ENCODE data around the gene OPHN1.
"Not testable (repeated sequence)": the region's sequence is repeated elsewhere in the genome, so short reads cannot be mapped to it uniquely, and the experiment has no call there.

OPHN1 gene

GRCh38 chrX:68421636-68422035 lies 11.7 kb downstream of the OPHN1 start:
- no peak for DNase-seq (ENCODE audit: low spot score)

- no peak for DNase-seq (ENCODE audit: low spot score)
These were observed 12.7 kb downstream of the OPHN1 start for GRCh38 chrX:68420559-68420958.

GRCh38 chrX:68419975-68420374 lies 13.3 kb downstream of the OPHN1 start:
- no peak for DNase-seq (ENCODE audit: low spot score)

GRCh38 chrX:68417651-68418050 lies 15.6 kb downstream of the OPHN1 start:
- DNase-seq (ENCODE audit: low spot score): no peak

- no peak for DNase-seq (ENCODE audit: low spot score)
These were observed 16.7 kb downstream of the OPHN1 start for GRCh38 chrX:68416592-68416991.

- no peak for DNase-seq (ENCODE audit: low spot score)
These were observed 18.0 kb downstream of the OPHN1 start for GRCh38 chrX:68415316-68415715.

- DNase-seq (ENCODE audit: low spot score): no peak
These were observed 20.0 kb downstream of the OPHN1 start for GRCh38 chrX:68413254-68413653.

- no peak for DNase-seq (ENCODE audit: low spot score)
These were observed 21.6 kb downstream of the OPHN1 start for GRCh38 chrX:68411729-68412128.

GRCh38 chrX:68409194-68409593 lies 24.1 kb downstream of the OPHN1 start:
- DNase-seq (ENCODE audit: low spot score): no peak

- no peak for DNase-seq (ENCODE audit: low spot score)
These were observed 29.8 kb downstream of the OPHN1 start for GRCh38 chrX:68403522-68403921.

GRCh38 chrX:68403038-68403437 lies 30.3 kb downstream of the OPHN1 start:
- DNase-seq (ENCODE audit: low spot score): no peak

GRCh38 chrX:68402094-68402493 lies 31.2 kb downstream of the OPHN1 start:
- no peak for DNase-seq (ENCODE audit: low spot score)

GRCh38 chrX:68398291-68398690 lies 35.0 kb downstream of the OPHN1 start:
- no peak for DNase-seq (ENCODE audit: low spot score)

GRCh38 chrX:68396953-68397352 lies 36.3 kb downstream of the OPHN1 start:
- DNase-seq (ENCODE audit: low spot score): no peak

- DNase-seq (ENCODE audit: low spot score): not testable (repeated sequence)
These were observed 43.8 kb downstream of the OPHN1 start for GRCh38 chrX:68389419-68389960.

- DNase-seq (ENCODE audit: low spot score): no peak
These were observed 45.5 kb downstream of the OPHN1 start for GRCh38 chrX:68387776-68388175.

- no peak for DNase-seq (ENCODE audit: low spot score)
These were observed 49.8 kb downstream of the OPHN1 start for GRCh38 chrX:68383540-68383939.

- not testable (repeated sequence) for DNase-seq (ENCODE audit: low spot score)
These were observed 55.7 kb downstream of the OPHN1 start for GRCh38 chrX:68377579-68377978.

- DNase-seq (ENCODE audit: low spot score): no peak
These were observed 56.9 kb downstream of the OPHN1 start for GRCh38 chrX:68376373-68376772.

GRCh38 chrX:68375803-68376202 lies 57.5 kb downstream of the OPHN1 start:
- DNase-seq (ENCODE audit: low spot score): no peak

- no peak for DNase-seq (ENCODE audit: low spot score)
These were observed 60.6 kb downstream of the OPHN1 start for GRCh38 chrX:68372665-68373064.

- DNase-seq (ENCODE audit: low spot score): no peak
These were observed 63.7 kb downstream of the OPHN1 start for GRCh38 chrX:68369559-68369958.

- no peak for DNase-seq (ENCODE audit: low spot score)
These were observed 68.0 kb downstream of the OPHN1 start for GRCh38 chrX:68365341-68365740.

GRCh38 chrX:68363984-68364383 lies 69.3 kb downstream of the OPHN1 start:
- no peak for DNase-seq (ENCODE audit: low spot score)

- DNase-seq (ENCODE audit: low spot score): no peak
These were observed 74.6 kb downstream of the OPHN1 start for GRCh38 chrX:68358679-68359078.

Measured in HuH-7 (cell line).